T-helper 1 cell (primary cell): ENCODE results near the gene CHST2.

Experiments
- DNase-seq, 5 donors: peaks; one replicate each; pipeline ENCODE4 v3.0.0-alpha.2; 2012 to 2020

Gene CHST2

DNA sequence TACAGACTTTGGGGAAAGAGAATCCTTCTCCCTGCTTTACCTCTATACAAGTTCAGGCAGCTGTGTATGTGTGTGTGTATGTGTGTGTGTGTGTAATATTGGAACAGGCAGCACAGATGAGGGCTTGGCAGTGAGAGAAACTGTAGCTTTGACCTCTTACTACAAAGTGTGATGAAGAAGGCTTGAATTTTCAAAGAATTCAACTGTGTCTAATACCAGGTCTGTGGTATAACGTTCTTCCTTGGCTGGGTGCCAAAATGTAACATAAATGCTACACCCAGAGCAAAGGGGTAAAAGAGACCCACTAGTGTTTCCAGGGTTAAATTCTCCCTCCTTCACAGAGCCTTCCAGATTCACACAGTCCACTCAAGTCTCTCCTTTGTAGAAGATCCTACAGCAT lies 51.1 kb downstream of the CHST2 start:
- peak in 1 of 5 donors; percentile 50 for DNase-seq

DNA sequence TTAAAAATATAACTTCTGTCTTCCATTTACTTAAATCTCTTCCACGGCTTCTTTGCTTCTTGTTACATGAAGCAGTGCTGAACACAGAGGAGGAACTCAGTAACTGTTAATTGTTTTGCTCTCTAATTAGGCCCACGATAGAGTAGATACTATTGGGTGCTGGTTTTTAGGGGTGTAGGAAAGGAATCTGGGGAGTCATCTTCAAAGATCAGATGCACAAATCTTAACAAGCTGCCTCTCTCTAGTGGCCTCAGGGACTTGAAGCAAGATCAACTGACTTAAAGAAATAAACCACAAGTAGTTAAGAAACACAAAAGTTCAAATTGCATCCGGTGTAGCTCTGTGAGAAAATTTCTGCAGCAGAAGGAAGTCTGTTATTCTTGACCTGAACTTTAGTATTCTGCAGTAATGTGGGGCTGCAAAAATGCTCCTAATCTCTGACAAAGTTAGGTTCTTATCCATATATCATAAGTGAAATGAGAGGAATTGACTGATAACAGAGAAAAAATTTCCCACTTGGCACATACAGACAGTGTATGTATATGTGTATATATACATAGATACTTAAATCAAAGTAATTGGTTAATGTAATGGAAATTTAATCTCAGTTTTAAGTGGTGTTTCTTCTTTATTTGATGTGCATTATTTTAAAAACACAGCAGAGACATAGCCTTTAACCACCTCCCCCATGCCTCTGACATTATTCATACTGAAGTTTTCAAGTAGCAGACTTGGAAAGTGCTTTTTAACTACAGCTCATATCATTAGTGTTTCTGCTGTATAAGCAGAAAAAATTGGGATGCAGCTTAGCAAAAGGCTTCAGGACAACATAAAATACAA lies 51.8 kb downstream of the CHST2 start:
- DNase-seq, result peak in 1 of 5 donors; percentile 80

DNA sequence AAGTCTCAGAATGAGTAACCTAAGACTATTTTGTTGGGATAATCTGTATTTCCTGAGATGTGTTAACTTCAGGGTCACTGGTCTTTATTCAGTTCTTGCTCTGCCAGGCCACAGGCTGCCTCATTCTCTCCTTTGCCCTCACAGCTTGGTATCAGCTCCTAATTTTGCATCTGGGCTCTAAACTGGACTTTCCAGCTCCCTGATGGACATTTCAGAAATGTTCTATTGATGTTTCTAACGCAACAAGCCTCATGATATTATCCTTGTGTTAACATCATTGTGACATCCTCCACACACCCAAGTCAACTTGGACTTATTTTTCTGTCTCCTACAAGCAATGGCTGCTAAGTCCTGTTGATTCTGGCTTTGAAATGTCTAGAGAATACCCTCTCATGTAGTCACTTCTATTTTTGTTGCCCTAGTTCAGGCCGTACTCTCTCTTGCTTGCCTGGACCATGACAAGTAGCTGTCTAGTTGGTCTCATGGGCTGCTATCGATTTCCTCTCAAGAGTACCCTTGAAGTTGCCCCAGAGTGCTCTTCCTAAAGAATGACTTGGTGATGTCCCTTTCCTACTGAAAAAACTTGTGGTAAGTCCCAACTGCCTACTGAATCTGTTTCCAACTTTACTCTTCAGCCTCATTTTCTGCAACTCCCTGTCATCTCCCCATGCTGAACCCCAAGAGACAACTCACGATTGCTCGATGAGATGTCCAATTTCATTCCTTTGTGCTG lies 52.7 kb downstream of the CHST2 start:
- no peak for DNase-seq

DNA sequence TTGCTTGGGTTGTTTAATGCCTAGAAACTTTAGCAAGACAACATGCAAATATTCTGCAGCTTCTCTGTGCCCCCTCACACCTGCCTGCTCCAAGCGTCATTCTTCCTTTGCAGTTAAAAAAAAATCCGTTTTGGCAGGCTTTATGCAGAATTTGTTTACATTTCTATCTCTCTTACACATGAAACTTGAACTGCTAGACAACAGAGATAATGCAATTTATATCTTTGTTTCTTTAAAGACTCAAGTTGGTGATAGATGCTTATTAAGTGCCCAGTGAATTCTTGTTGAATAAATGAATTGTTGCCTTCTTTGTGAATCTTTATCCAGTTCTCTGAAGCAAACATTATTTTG lies 53.2 kb downstream of the CHST2 start:
- no peak for DNase-seq

DNA sequence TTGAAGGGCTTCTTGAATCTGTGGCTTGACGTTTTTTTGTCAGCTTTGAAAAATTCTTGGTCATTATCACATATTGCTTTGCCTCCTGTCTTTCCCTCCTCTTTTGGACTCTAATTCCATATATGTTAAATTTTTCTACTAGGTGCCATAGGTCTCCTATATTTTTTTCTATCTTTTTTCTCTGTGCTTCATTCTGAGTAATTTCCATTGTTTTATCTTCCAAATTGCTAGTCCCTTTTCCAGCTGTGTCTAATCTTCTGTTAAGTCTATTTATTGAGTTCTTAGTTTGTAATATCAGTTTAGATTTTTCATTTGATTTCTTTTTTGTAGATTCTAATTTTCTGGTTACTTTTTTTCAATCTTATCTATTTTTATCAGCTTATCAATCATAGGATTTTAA lies 53.7 kb downstream of the CHST2 start:
- DNase-seq, result no peak
